Stimulated activated CD4-positive, alpha-beta T cell treated with anti-CD3 and anti-CD28 coated beads, Interleukin-1b, Interleukin-23, amount 100 ng/mL, for 4 hours (primary cell): Measurements from ENCODE around the gene NR6A1.

Experiments
- DNase-seq, 2 donors: peaks; one replicate each; pipeline ENCODE4 v3.0.0-alpha.2; 2020; ENCODE audit warnings: low read depth in 2 of 2

Gene NR6A1

GRCh38 chr9:124574534-124575375, 196.4 kb downstream of the NR6A1 start:
- no peak for DNase-seq

GRCh38 chr9:124570942-124571666, 200.0 kb downstream of the NR6A1 start:
- no peak for DNase-seq

- DNase-seq: no peak
Observed at GRCh38 chr9:124569942-124570341, 201.2 kb downstream of the NR6A1 start.

- DNase-seq: no peak
Observed at GRCh38 chr9:124567362-124567761, 203.7 kb downstream of the NR6A1 start.

GRCh38 chr9:124562328-124562727, 208.8 kb downstream of the NR6A1 start:
- DNase-seq: no peak

GRCh38 chr9:124559871-124560270, 211.2 kb downstream of the NR6A1 start:
- no peak for DNase-seq

- no peak for DNase-seq
Observed at GRCh38 chr9:124558777-124559470, 212.2 kb downstream of the NR6A1 start.

GRCh38 chr9:124557895-124558294, 213.2 kb downstream of the NR6A1 start:
- no peak for DNase-seq

GRCh38 chr9:124555043-124555442, 216.1 kb downstream of the NR6A1 start:
- no peak for DNase-seq

GRCh38 chr9:124553738-124554137, 217.4 kb downstream of the NR6A1 start:
- no peak for DNase-seq

GRCh38 chr9:124552273-124552605, 218.9 kb downstream of the NR6A1 start:
- DNase-seq: no peak

GRCh38 chr9:124551472-124552272, 219.4 kb downstream of the NR6A1 start:
- peak in 1 of 2 donors; percentile 1 for DNase-seq

GRCh38 chr9:124550072-124550471, 221.0 kb downstream of the NR6A1 start:
- DNase-seq: no peak

GRCh38 chr9:124549016-124549415, 222.1 kb downstream of the NR6A1 start:
- DNase-seq: no peak

GRCh38 chr9:124544535-124544934, 226.6 kb downstream of the NR6A1 start:
- DNase-seq: no peak

GRCh38 chr9:124541824-124542223, 229.3 kb downstream of the NR6A1 start:
- no peak for DNase-seq

GRCh38 chr9:124537926-124538325, 233.2 kb downstream of the NR6A1 start:
- DNase-seq: no peak

- no peak for DNase-seq
Observed at GRCh38 chr9:124535846-124536245, 235.3 kb downstream of the NR6A1 start.

GRCh38 chr9:124532897-124533296, 238.2 kb downstream of the NR6A1 start:
- no peak for DNase-seq

- DNase-seq: no peak
Observed at GRCh38 chr9:124531115-124531514, 240.0 kb downstream of the NR6A1 start.

GRCh38 chr9:124530246-124530645, 240.9 kb downstream of the NR6A1 start:
- no peak for DNase-seq

- no peak for DNase-seq
Observed at GRCh38 chr9:124527781-124528180, 243.3 kb downstream of the NR6A1 start.
